HFF-Myc (cell line): Measurements from ENCODE around the gene RNU2-63P.

Experiments
- DNase-seq: peaks from one replicate; pipeline ENCODE4 v3.0.0-alpha.2; 2011; ENCODE audit warnings: low read depth; ENCODE audit errors: extremely low read depth
- H3K4me3 ChIP-seq: replicated peaks from 2 replicates; pipeline ENCODE4 v1.5.1; 2011; ENCODE audit warnings: low read depth, mild to moderate bottlenecking, control low read depth, low read length
- TF ChIP-seq, protein P1 (sequence below): IDR thresholded peaks from 2 replicates; pipeline ENCODE4 v1.5.1; 2012; ENCODE audit warnings: mild to moderate bottlenecking, low read depth, low read length, control low read depth; ENCODE audit errors: missing control alignments

RNU2-63P gene

DNA sequence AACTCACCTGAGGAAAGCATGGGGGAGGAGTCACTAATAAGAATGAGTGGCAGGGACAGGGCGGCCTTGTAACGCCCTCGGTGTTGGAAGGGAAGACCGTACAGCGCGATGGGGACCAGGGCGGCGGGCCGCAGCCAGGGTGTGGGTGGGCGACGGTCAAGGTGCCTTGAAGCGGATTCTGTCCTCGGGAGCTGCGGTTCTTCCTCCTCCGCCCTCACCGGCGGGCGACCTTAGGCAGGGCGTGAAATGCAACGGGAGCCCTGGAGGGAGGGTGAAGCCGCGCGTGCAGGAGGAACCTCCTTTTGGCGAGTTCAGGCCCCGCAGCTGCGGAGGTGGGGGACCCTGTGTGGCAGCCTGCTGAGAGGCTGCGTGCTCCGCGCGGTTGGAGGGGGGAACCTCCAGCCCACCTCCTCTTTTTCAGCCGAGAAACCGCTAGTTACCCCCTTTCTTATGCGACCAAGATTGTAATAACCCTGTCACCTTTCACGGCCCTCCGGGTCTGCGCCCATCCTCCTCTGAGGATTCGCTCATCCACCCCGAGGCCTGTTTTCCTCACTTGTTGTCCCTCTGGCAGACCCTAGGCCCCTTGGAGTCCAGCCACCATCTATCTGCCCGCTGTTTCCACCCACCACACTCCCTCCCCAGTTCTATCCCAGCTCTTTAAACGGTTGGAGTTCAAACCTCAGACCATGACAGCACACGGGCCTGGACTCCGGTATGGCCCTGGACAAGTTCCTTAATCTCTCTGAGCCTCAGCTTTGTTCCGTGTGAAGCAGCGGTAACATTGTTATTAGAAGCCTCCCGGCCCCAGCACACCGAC lies 823 bp upstream of the RNU2-63P start:
- TF ChIP-seq, protein P1, sequence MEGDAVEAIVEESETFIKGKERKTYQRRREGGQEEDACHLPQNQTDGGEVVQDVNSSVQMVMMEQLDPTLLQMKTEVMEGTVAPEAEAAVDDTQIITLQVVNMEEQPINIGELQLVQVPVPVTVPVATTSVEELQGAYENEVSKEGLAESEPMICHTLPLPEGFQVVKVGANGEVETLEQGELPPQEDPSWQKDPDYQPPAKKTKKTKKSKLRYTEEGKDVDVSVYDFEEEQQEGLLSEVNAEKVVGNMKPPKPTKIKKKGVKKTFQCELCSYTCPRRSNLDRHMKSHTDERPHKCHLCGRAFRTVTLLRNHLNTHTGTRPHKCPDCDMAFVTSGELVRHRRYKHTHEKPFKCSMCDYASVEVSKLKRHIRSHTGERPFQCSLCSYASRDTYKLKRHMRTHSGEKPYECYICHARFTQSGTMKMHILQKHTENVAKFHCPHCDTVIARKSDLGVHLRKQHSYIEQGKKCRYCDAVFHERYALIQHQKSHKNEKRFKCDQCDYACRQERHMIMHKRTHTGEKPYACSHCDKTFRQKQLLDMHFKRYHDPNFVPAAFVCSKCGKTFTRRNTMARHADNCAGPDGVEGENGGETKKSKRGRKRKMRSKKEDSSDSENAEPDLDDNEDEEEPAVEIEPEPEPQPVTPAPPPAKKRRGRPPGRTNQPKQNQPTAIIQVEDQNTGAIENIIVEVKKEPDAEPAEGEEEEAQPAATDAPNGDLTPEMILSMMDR, result no peak
- DNase-seq, result no peak
- peak overlapping the region; percentile 55 for H3K4me3 ChIP-seq

DNA sequence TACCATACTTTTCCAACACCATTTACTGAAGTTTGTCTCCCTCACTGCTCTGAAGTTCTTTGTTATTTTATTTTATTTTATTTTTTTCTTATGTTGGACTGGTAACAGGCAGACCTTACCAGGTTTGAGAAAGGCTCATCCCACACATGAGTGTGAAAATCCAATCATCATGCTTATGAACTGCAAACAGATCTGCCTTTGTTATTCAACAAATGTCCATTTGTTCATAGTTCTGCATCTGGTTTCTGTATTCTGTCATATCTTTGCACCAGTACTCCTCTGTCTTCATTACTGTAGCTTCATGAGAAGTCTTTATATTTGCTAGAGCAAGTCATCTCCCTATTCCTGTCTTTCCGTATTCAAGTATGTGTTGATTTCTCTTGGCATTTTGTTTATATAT lies 5.3 kb downstream of the RNU2-63P start:
- no peak for DNase-seq
- H3K4me3 ChIP-seq, result no peak overlapping the region
- TF ChIP-seq, protein P1, result no peak

DNA sequence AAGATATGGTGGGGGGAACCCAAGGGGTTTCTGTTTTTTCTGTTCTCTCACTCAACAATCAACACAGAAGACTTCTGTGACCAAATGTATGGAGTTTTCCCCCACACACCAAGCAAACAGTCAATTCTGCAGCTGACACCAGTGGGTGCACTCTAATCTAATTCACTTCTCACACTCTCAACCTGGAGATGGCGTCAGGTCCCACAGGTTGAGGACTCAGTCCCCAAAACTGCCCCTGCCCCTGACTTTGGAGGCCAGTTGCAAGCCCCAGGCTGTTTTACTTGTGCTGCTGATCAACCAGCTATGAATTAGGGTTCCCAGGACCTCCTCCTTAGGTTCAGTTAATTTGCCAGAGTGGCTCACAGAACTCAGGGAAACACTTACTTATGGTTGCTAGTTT lies 6.2 kb downstream of the RNU2-63P start:
- no peak overlapping the region for H3K4me3 ChIP-seq
- no peak for DNase-seq
- TF ChIP-seq, protein P1, result no peak

DNA sequence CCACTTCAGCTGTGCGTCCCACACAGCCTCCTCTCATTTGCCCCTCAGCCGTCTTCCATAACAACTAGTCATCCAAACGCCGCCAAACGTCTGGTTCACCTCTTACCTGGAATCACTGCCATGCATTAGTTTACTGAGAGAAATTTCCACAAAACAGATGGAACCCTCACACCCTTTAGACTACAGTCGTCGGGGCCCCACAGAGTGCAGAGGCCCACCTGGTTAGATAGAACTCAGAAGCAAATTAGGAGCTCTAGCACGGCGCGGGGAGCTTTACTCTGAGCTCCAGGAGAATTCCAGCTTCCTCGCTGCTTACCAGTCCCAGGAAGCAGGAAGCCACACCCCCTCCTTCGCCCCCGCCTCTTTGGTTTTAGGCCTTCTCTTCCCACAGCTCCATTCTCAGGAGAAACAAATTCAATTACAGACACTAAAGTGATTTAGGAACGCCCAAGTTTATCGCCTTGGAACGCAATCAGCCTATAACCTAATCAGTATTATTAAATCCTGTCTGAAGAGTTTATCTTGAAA lies 9.4 kb downstream of the RNU2-63P start:
- no peak for DNase-seq
- TF ChIP-seq, protein P1, result no peak
- H3K4me3 ChIP-seq, result no peak overlapping the region

DNA sequence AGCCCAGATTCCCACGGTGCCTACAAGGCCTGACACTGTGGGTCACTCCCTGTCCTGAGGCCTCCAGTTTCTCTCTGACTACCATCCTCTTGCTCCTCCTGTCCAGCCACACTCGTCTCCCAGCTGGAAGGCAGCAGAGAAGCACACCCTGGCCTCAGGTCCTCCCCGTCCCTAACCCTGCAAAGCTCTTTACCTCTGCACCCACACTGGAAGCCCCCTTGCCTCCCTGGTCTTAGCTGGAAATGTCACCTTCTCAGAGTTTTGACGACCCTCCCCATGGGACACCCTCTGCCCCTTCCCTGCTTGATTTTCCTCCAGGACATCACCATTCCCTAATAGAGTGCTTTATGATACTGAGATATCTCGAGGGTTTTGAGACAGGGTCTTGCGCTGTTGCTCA lies 10.6 kb downstream of the RNU2-63P start:
- H3K4me3 ChIP-seq, result no peak overlapping the region
- TF ChIP-seq, protein P1, result no peak
- no peak for DNase-seq

DNA sequence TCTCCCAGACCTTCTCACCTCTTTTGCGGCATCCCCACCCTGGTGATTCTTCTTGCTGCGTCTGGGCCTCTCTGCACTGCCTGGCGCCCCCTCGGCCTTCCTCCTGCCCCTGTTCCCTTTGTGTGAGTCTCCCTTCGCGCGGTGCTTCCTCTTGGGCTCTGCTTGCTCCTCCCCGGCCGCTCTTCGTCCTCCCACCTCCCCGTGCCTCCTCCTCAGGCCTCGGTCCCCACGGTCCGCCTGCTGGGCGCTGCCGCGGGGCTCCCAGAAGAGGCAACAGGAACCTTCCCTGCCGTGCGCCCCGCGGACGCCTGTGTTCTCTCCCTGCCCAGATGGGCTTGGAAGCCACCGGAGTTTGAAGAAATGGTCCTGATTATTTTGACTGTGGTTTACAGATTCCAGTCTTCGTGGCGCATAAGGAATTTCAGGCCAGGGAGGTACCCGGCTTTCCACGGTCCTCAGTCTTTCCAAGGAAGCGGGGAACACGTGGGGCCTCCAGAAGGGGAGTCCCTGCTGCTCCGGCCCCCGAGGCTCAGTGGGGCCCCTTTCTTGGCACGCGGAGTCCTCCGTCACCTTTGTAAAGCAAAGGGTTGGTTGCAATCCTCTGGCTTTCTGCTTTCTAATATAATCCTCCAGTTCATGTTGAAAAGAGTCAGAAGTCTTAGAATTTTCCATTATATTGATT lies 13.1 kb downstream of the RNU2-63P start:
- DNase-seq, result no peak
- TF ChIP-seq, protein P1, result no peak
- H3K4me3 ChIP-seq, result no peak overlapping the region
